GM21360 (cell line): ENCODE results near the gene GABBR2.
"Not testable (repeated sequence)": the region's sequence is repeated elsewhere in the genome, so short reads cannot be mapped to it uniquely, and the experiment has no call there.

Experiments used
- ATAC-seq: cut with Tn5 transposase; IDR thresholded peaks from one replicate; pipeline ENCODE4 v1.9.1; 2021; ENCODE audit warnings: mild to moderate bottlenecking, moderate library complexity; ENCODE audit not compliant: unreplicated experiment

Gene GABBR2

DNA sequence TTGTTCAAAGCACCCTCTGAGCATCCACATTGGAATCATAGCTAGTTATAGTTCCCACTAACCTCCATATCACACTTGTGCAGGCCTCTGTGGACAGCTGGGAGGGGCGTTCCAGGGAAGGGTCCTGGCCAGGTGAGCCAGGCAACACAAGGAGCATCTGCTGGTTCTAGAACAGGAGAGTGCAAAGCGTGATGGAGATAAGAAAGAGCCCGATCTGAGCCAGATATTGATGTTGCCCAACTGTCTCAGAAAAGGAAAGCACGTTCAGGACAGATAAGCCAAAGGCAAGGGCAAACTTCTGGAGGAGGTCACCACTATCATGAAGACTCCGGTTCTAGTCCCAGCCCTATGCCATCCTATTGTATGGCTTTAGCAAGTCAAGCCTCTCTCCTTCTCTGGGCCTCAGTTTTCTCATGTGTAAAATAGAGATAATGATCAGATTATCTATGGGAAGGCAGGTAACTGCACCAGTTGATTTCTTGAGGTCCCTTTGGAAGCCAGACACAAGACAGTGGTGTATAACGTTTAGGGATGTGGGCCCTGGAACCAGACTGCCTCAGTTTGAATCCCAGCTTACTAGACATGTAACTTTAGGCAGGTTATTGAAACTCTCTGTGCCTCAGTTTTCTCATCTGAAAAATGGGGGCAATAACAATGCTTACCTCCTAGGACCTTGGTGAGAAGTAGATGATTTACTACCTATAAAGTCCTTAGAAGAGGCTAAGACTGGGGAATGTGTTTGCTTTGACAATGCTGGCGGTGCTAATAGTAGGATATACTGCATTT, 19.8 kb downstream of the GABBR2 start:
- no peak for ATAC-seq

DNA sequence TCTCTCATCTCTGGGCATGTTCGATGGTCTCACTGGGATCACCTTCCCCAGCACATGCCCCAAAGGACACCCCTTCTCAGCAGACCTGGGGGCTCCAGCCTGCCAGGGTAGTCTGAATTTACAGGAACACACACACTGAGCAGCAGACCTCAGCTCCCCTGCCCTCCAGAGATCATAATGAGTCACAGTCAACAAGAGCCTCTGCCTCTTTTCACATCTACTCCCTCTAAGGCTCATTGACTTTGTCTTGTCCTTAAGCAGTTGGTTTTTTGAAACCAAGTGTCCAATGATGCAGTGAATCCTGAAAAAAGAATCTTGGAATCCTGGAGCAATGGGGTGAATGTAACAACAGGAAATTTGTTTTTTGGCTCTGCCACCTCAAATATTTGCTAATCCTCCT, 20.8 kb downstream of the GABBR2 start:
- no peak for ATAC-seq

DNA sequence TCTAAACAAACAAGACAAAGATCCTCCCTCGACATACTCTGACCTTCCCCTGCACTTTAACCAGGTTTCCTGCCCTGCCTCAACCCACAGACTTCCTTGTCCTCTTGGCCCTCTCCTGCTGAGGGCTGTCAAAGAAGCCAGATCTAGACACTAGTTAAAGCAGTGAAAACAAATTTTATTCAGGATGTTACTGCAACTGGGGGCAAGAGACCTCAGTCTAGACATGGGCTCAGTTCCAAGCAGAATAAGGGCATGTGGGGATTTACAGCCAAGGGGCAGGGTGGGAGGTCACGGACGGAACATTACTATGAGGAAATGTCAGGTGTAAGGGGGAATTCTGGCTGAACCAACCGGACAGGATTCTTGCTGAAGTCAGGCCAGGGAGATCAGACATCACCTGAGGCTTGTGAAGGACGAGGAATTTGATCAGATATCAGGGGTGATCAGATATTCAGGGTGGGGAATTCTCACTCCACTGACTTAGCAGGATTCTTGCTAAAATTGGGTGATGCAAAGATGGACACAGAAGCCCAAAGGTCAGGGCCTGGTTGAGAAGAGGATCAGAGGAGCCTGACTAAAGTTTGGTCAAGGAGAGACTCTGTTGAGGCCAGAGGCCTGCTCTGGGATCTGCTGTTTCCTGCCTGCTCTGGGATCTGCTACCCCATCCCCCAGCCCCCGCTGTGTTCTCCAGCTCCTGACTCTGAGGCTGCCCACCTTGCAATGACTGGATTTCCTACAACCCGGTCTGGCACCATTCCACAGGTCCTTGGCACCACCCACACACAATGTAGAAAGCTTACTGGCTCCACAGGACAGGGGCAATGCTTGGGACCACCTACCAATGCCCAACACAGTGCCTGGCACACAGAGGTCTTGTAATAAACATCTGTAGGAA, 21.5 kb downstream of the GABBR2 start:
- ATAC-seq: no peak

DNA sequence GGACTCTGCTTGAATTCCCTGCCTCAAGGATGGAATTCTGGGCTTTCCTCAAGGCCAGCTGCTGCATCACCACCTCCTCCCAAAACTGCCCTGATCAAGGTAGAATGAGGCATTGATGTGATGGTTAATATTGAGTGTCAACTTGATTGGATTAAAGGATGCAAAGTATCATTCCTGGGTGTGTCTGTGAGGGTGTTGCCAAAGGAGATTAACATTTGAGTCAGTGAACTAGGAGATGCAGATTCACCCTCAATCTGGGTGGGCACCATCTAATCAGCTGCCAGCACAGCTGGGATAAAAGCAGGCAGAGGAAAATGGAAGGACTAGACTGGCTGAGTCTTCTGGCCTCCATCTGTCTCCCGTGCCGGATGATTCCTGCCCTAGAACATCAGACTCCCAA, 23.9 kb downstream of the GABBR2 start:
- not testable (repeated sequence) for ATAC-seq

DNA sequence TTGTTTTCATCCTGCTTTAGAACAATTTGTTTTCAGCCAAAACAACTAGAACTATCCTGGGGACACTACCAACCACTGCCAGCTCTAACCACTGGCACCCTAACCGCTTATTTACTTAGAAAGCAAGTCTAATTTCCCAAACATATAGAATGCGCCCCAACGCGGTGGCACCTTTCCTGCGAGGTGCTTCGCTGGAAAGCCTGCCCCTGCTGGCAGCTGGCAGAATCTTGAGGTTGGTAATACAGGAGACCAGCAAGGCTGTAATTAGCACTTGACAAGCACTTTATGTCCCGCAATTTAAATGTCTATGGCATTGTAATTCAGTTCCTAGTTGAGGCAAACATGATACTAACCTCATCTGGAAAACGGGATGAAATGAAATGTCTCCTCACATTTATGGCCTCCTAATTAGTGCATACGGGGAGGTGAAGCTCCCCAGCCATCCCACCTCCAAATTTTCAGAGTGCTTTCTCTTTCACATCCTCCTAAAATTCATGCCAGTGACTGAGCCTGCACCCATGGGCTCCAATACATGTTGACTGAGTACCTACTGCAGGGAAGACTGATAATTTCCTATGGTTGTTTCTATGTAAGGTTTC, 30.4 kb downstream of the GABBR2 start:
- ATAC-seq: no peak

GRCh38 chr9:98673681-98674080, 35.1 kb downstream of the GABBR2 start:
- ATAC-seq: no peak

GRCh38 chr9:98667005-98667640, 41.6 kb downstream of the GABBR2 start:
- no peak for ATAC-seq

DNA sequence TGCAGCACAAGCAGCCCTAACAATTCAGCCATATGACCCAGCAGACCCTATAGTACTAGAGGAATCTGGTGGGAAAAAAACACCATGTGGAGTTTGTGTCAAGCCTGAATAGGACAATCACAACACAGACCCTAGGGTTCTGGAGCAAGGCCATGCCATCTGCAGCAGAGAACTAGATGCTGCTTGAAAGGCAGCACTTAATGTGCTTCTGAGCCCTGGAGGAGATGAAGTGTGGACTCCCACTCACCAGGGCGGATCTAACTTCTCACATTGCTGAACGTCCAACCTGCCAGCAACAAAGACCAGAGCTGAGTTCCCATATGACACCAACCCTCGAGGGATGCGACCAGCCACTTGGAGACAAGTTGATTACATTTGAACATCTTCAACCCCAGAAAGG, 43.2 kb downstream of the GABBR2 start:
- no peak for ATAC-seq

- no peak for ATAC-seq
Measured at GRCh38 chr9:98660541-98660940, 48.2 kb downstream of the GABBR2 start.

DNA sequence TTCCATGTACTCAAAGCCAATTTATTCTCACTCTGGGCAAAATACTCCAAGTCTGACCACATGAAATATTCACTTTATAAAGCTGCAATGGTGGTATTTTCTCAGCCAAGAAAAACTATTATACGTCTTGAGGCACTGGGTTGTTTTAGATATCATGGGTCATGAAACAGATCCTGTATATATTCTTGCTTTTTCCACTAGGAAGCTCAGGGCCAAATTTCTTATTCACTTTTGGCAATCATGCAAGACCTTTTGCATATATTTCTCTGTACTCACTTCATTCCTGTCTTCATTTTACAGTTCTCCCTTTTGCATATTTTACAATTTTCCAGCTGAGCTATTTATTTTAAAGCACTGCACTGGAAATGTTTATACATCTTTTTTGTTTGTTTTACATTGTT, 49.8 kb downstream of the GABBR2 start:
- no peak for ATAC-seq

- no peak for ATAC-seq
Measured at GRCh38 chr9:98657897-98658296, 50.8 kb downstream of the GABBR2 start.

GRCh38 chr9:98656511-98656910, 52.2 kb downstream of the GABBR2 start:
- ATAC-seq: no peak

- ATAC-seq: not testable (repeated sequence)
Measured at GRCh38 chr9:98655428-98655827, 53.3 kb downstream of the GABBR2 start.

- no peak for ATAC-seq
Measured at GRCh38 chr9:98654247-98654646, 54.5 kb downstream of the GABBR2 start.

- no peak for ATAC-seq
Measured at GRCh38 chr9:98652741-98653140, 56.0 kb downstream of the GABBR2 start.

DNA sequence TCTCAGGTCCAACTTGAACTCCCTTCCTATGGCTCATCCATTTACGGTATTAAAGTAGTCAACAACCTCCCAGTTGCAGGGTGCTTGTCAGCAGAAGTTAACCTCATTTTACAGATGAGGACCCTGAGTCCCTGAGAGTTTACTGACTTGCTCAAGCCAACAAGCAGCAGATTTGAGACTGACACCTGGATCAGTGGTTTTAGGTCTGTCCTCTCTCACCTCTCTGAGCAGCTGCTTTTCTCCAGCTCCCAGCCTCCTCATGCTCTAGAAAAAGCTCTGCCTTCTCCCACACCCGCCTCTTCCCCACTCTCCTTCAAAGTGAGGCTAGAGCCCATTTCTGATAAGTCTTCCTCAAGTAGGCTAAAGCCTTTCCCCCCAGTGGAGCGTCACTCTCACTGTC, 56.4 kb downstream of the GABBR2 start:
- ATAC-seq: no peak

GRCh38 chr9:98647236-98647635, 61.5 kb downstream of the GABBR2 start:
- no peak for ATAC-seq

GRCh38 chr9:98644011-98644410, 64.7 kb downstream of the GABBR2 start:
- no peak for ATAC-seq

- no peak for ATAC-seq
Measured at GRCh38 chr9:98642661-98643312, 65.9 kb downstream of the GABBR2 start.

DNA sequence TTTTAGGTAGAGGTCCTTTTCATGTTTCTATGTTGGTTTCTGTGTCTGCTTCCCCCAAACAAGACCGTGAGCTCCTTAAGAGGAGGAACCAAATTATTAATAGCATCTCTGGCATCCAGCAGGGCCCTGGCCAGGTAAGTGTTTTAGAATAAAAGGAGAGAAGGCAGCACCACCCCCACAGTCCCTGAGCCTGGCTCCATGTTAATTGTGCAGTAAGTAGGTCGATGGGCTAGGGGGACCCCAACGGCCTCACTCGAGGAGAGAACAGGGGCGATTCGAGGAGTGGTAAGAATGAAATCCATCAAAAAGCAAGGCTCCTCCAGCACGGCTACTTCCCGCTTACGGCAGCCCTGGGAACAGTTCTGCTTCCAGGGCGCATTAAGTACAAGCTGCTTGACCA, 67.0 kb downstream of the GABBR2 start:
- ATAC-seq: no peak

GRCh38 chr9:98640394-98640793, 68.3 kb downstream of the GABBR2 start:
- no peak for ATAC-seq
